ENCODE results near the gene COQ8B.
"Not testable (repeated sequence)": the region's sequence is repeated elsewhere in the genome, so short reads cannot be mapped to it uniquely, and the experiment has no call there.

DNA sequence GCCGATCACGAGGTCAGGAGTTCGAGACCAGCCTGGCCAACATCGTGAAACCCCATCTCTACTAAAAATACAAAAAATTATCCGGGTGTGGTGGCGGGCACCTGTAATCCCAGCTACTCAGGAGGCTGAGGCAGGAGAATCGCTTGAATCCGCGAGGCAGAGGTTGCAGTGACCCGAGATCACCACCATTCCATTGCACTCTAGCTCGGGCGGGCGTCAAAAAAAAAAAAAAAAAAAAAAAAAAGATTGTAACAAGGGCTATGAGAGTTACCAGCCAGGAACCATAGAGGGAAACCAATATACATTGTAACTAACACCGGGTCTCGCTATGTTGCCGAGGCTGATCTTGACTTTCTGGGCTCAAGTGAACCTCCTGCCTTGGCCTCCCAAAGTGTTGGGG is 15.6 kb upstream of the COQ8B start:
- TF ChIP-seq, protein P1, sequence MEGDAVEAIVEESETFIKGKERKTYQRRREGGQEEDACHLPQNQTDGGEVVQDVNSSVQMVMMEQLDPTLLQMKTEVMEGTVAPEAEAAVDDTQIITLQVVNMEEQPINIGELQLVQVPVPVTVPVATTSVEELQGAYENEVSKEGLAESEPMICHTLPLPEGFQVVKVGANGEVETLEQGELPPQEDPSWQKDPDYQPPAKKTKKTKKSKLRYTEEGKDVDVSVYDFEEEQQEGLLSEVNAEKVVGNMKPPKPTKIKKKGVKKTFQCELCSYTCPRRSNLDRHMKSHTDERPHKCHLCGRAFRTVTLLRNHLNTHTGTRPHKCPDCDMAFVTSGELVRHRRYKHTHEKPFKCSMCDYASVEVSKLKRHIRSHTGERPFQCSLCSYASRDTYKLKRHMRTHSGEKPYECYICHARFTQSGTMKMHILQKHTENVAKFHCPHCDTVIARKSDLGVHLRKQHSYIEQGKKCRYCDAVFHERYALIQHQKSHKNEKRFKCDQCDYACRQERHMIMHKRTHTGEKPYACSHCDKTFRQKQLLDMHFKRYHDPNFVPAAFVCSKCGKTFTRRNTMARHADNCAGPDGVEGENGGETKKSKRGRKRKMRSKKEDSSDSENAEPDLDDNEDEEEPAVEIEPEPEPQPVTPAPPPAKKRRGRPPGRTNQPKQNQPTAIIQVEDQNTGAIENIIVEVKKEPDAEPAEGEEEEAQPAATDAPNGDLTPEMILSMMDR (IDR thresholded peaks at IDR 0.05; ENCODE audit: insufficient read depth, low read depth, low read length), result not testable (repeated sequence)
- TF ChIP-seq EZH2 (IDR thresholded peaks at IDR 0.05; ENCODE audit: insufficient read depth, low read length), result not testable (repeated sequence)

Data from astrocyte (in vitro differentiated cells and primary cell).